HTERT RPE-1 (cell line): ENCODE data around the gene CPED1.
"Not testable (repeated sequence)": the region's sequence is repeated elsewhere in the genome, so short reads cannot be mapped to it uniquely, and the experiment has no call there.

Experiments
- in situ Hi-C: fragments of 300-500 bp; cut with MboI; formaldehyde crosslinking; loops from 4 replicates; pipeline ENCODE4 v1.14.3; 2020; ENCODE audit warnings: low sequenced_read_pairs

CPED1 gene

GRCh38 chr7:121304102-121304658, 315.7 kb downstream of the CPED1 start:
- in situ Hi-C loops: no loop called here

DNA sequence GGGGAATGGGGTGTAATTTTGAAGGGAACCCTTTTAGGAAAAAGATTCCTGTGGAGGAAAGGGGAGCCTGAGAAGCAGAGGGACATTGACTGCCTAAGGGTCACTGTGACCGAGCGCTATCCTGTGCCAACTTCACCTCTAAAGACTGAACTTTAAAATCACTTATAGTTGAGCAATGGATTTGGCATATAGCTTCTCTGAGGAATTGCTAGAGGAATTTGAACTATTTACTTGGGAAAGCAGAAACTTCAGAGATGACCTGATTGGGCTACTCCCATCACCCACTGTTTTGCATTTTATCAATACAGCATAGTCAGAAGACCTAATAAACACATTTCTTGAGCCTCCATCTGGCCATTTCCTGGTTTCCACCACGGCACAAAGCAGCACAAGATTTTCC, 316.6 kb downstream of the CPED1 start:
- in situ Hi-C loops: no loop called here

GRCh38 chr7:121306565-121306964, 318.1 kb downstream of the CPED1 start:
- in situ Hi-C loops: no loop called here

DNA sequence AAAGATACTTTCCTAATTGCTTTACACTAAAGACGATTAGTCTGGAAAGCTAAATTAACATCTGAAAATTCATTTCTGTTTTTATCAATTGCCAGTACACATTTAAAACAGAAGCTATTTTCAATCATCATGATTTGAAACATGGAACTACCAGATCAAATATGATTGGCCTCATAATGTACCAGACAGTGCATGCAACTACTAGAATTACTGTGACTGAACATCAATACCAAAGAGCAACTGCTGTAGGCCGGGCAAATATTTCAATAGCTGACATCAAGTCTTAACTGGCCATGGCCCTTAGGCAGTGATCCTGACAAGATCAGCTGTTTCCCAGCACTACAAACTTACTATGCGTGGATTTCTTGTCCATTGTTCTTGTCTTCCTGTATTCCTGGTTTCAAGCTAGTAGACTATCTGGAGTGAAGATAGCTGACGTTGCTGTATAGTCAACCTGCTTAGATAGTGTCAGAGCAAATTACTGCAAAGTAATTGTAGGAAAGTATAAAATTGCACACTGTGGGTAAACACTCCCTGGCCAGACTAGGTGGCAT, 318.6 kb downstream of the CPED1 start:
- in situ Hi-C loops: no loop called here

- in situ Hi-C loops: no loop called here
Observed at GRCh38 chr7:121313220-121313792, 324.8 kb downstream of the CPED1 start.

GRCh38 chr7:121313793-121314676, 325.5 kb downstream of the CPED1 start:
- in situ Hi-C loops: no loop called here

GRCh38 chr7:121315170-121315569, 326.7 kb downstream of the CPED1 start:
- in situ Hi-C loops: not testable (repeated sequence)

- in situ Hi-C loops: no loop called here
Observed at GRCh38 chr7:121322460-121322859, 333.9 kb downstream of the CPED1 start.

GRCh38 chr7:121323515-121324302, 335.2 kb downstream of the CPED1 start:
- in situ Hi-C loops: no loop called here

DNA sequence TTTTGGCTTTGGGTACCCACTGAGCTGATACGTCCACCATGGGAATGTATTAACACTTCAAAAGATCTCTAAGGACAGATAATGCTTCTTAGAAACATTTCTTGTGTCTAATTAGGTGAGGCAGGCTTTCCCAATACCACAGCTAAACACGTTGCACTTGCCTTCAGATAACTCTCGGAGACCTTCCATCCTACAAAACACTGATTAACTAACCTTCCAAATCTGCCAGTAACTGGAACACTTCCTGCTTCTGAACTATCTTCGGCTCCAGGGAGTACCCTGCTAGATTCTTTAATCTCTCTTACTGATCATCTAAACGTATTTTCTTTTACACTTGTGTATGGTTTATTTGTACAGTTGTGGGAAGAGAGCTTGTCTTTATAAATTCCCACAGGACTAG, 339.2 kb downstream of the CPED1 start:
- in situ Hi-C loops: no loop called here

DNA sequence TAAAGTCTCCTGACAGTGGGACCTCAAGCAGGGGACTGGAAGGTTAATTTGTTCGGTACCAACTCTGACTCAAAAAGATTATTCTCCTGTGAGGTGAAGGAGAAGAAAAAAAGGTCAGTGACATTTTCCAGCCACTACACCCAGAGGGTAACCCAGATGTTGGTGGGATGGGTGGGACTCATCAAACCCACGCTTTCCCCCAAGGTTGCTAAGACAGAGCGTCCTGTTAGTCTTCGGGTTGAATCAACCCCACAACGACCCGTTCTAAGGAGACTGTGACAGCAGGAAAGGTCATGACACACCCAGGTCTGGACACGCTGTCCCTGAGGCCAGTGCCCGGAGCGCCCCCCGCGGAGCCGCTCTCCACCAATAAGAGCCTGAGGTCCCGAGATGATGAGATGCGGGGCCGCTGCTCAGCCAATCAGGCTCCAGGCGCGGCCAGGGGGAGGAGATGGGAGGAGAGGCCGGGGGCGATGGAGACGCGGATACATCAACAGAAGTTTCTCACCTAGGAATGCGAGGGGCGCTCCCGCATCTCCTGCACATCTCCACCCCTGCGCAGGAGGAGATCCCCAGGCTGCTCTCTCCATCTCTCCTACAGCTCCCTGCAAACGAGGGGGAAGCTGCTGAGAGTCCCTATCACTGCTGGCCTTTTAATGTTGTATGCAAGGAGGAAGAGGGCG, 340.1 kb downstream of the CPED1 start, which contains the start of gene WNT16:
Gene WNT16, plus strand, starts transcription at position 493 of the 683 bp plus-strand sequence. CDS start 293 bp downstream, outside the sequence.
- in situ Hi-C loops: no loop called here

DNA sequence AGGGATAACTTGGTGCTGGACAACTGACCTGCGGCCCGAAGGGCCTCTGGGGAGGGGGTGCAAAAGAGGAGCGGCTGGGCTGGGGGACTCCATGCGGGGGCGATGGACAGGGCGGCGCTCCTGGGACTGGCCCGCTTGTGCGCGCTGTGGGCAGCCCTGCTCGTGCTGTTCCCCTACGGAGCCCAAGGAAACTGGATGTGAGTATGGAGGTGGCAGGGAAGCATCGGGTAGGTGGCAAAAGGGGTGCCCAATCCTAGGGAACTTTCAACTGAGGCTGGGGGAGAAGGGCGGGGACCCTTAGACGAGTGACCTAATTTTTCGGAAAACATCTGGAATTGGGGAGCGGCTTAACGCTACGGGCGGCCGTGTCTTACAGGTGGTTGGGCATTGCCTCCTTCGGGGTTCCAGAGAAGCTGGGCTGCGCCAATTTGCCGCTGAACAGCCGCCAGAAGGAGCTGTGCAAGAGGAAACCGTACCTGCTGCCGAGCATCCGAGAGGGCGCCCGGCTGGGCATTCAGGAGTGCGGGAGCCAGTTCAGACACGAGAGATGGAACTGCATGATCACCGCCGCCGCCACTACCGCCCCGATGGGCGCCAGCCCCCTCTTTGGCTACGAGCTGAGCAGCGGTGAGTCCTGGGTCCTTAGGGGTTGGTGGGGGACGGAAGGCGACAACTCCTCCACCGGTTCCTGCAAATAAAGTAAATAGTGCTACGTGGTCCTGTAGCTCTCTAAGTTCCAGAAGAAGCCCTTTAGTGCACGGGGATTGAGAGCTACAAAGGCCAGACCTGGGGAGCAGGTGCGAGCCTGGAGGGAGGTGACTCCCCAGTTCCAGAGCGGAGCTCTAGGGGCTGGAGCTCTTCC, 340.9 kb downstream of the CPED1 start:
- in situ Hi-C loops: no loop called here

- in situ Hi-C loops: no loop called here
Observed at GRCh38 chr7:121330053-121330833, 341.7 kb downstream of the CPED1 start.

DNA sequence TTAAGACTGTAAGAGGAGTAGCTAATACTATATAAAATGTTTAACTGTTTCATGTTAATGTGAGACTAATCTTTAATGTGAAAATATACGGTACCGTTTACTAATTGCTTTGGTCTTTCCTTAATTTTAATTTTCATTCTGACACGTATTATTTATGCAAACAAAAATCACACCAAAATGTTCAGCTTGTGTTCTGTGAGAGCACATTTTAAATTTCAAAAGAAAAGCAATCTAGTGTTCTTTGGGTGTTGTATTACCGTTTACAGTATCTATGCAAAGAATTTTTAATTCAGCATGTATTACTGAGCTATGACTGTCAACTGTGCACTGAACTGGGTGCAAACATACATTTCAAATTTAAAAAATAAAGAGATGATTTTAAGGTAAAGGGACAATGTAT, 342.5 kb downstream of the CPED1 start:
- in situ Hi-C loops: no loop called here

- in situ Hi-C loops: no loop called here
Observed at GRCh38 chr7:121331574-121331973, 343.1 kb downstream of the CPED1 start.

DNA sequence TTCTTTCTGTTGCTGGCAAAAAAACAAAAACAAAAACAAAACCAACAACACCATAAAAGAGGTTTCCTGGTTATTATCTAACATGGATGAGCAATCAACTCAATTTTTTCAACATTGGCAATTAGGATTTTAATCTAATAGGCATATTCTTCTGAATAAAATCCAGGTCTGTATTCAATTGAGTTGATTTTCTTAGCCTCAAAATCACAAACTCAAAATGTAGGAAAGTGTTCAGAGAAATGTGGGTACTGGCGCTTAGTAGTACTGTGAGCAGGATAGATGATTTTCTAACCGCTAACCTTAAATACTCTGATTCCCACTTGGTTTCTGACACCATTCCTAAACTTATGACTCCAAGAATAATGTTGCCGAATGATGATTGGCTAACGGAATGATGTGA, 345.9 kb downstream of the CPED1 start:
- in situ Hi-C loops: no loop called here

GRCh38 chr7:121334875-121335648, 346.6 kb downstream of the CPED1 start:
- in situ Hi-C loops: no loop called here

- in situ Hi-C loops: no loop called here
Observed at GRCh38 chr7:121336579-121336978, 348.1 kb downstream of the CPED1 start.
